Neural crest cell (in vitro differentiated cells): ENCODE measurements around the gene RBFOX1. TPM values are rescaled to one million over a fixed set of nuclear protein-coding genes. Genes with fewer than 3 reads are reported as not detected.

Experiments used
- DNase-seq: peaks from one replicate; pipeline ENCODE4 v3.0.0; 2021; ENCODE audit warnings: low read depth, mixed read lengths, low spot score
- H3K27ac Mint-ChIP-seq: one replicate; pipeline ENCODE4 v1.8.0; 2021; ENCODE audit warnings: mild to moderate bottlenecking, mixed read lengths; ENCODE audit not compliant: unreplicated experiment
- H3K27me3 Mint-ChIP-seq: 2 replicates; pipeline ENCODE4 v1.8.0; 2021; ENCODE audit warnings: low read depth, mild to moderate bottlenecking, mixed read lengths
- H3K36me3 Mint-ChIP-seq: 2 replicates; pipeline ENCODE4 v1.8.0; 2021; ENCODE audit warnings: low read depth, mild to moderate bottlenecking, mixed read lengths
- H3K4me1 Mint-ChIP-seq: 2 replicates; pipeline ENCODE4 v1.8.0; 2021; ENCODE audit warnings: mixed read lengths
- H3K4me3 Mint-ChIP-seq: one replicate; pipeline ENCODE4 v1.8.0; 2021; ENCODE audit warnings: mild to moderate bottlenecking, mixed read lengths
- H3K9me3 Mint-ChIP-seq: 2 replicates; pipeline ENCODE4 v1.8.0; 2021; ENCODE audit warnings: mixed read lengths
- CTCF ChIP-seq: fragments of 200-600 bp; sonication (generic); conservative IDR thresholded peaks from 2 replicates; pipeline ENCODE4 v1.5.0; 2021; ENCODE audit warnings: antibody characterized with exemption, mild to moderate bottlenecking
- total RNA-seq: library from RNA; stranded (reverse); gene quantifications from 2 replicates; pipeline ENCODE4 v1.2.1, GENCODE V29; 2021

Gene RBFOX1
- total RNA-seq, 1 donor from 2014 or later: 1.4 TPM

- Mint-ChIP-seq H3K4me1 (no peaks in the 10 kb centered on the region), H3K27me3 (peaks cover 6% of the 10 kb centered on the region), H3K27ac (no peak overlapping the region), H3K36me3 (no peaks in the 10 kb centered on the region), H3K4me3 (no peak overlapping the region), H3K9me3 (no peaks in the 10 kb centered on the region)
- no peak for TF ChIP-seq CTCF
- no peak for DNase-seq
These were observed 307.7 kb downstream of the RBFOX1 start for GRCh38 chr16:7640334-7640733.

- no peak for TF ChIP-seq CTCF
- peaks cover 8% of the 10 kb centered on the region for H3K27me3 Mint-ChIP-seq
- no peaks in the 10 kb centered on the region for H3K9me3 Mint-ChIP-seq
- H3K27ac Mint-ChIP-seq: no peak overlapping the region
- H3K36me3 Mint-ChIP-seq: no peaks in the 10 kb centered on the region
- no peaks in the 10 kb centered on the region for H3K4me1 Mint-ChIP-seq
- H3K4me3 Mint-ChIP-seq: no peak overlapping the region
- no peak for DNase-seq
These were observed 311.5 kb downstream of the RBFOX1 start for GRCh38 chr16:7644176-7644575.

GRCh38 chr16:7644811-7645210 is 312.2 kb downstream of the RBFOX1 start:
- TF ChIP-seq CTCF: no peak
- no peak overlapping the region for H3K4me3 Mint-ChIP-seq
- H3K9me3 Mint-ChIP-seq: no peaks in the 10 kb centered on the region
- no peaks in the 10 kb centered on the region for H3K4me1 Mint-ChIP-seq
- no peak overlapping the region for H3K27ac Mint-ChIP-seq
- peaks cover 6% of the 10 kb centered on the region for H3K27me3 Mint-ChIP-seq
- H3K36me3 Mint-ChIP-seq: no peaks in the 10 kb centered on the region
- DNase-seq: no peak

GRCh38 chr16:7646821-7647500 is 314.3 kb downstream of the RBFOX1 start:
- Mint-ChIP-seq H3K9me3 (no peaks in the 10 kb centered on the region), H3K27me3 (peaks cover 5% of the 10 kb centered on the region), H3K4me3 (no peak overlapping the region), H3K4me1 (no peaks in the 10 kb centered on the region), H3K27ac (no peak overlapping the region), H3K36me3 (no peaks in the 10 kb centered on the region)
- DNase-seq: no peak
- no peak for TF ChIP-seq CTCF

- H3K27ac Mint-ChIP-seq: no peak overlapping the region
These were observed 317.8 kb downstream of the RBFOX1 start for GRCh38 chr16:7650431-7650830.

More at GRCh38 chr16:7650431-7650830, 317.8 kb downstream of the RBFOX1 start:
- Mint-ChIP-seq H3K4me1 (no peaks in the 10 kb centered on the region), H3K36me3 (no peaks in the 10 kb centered on the region), H3K9me3 (no peaks in the 10 kb centered on the region), H3K4me3 (no peak overlapping the region), H3K27me3 (peaks cover 2% of the 10 kb centered on the region)
- DNase-seq: no peak
- TF ChIP-seq CTCF: no peak
